ENCODE data around the gene TSPAN5. TPM values are rescaled to one million over a fixed set of nuclear protein-coding genes. Genes with fewer than 3 reads are reported as not detected.

TSPAN5 gene
- total and polyA plus RNA-seq, 2 of the 4 experiments (the other 2 are of a cell fraction): 64.8 to 79.6 TPM

GRCh38 chr4:98516441-98517217 lies 141.8 kb downstream of the TSPAN5 start (continued):
- TF ChIP-seq MAZ (IDR thresholded peaks at IDR 0.05; ENCODE audit: borderline replicate concordance, low read depth, low read length) (no peak), MAFK (IDR thresholded peaks at IDR 0.05; ENCODE audit: low read depth, low read length) (no peak)

GRCh38 chr4:98516042-98516440 lies 142.4 kb downstream of the TSPAN5 start:
- DNase-seq (peak; percentile 90), ATAC-seq (ENCODE audit: low read depth) (peak; percentile 65)
- Histone ChIP-seq H2AK5ac (ENCODE audit: low read depth, low read length) (peak overlapping the region; percentile 86), H3K4me2 (ENCODE audit: low read depth, low read length) (peak overlapping the region; percentile 35), H3K14ac (replicated peaks; ENCODE audit: low read depth, low read length) (peak overlapping the region; percentile 77), H2BK15ac (ENCODE audit: low read depth, low read length) (0 out of 3 replicates have a peak overlapping the region, but pooled peaks have one; percentile 95), H3K4me1 (ENCODE audit: control insufficient read depth, insufficient read depth, low read length) (peaks cover 46% of the 10 kb centered on the region), H3K27ac (ENCODE audit: insufficient read depth, low read length) (peak overlapping the region; percentile 76), H3K79me1 (ENCODE audit: low read depth in 1 of 2, low read length in 2 of 2) (peaks cover 47 to 77% of the 10 kb centered on the region in 2 experiments), H3K9me1 (ENCODE audit: insufficient read depth, low read length) (peaks cover 44% of the 10 kb centered on the region), H3K9ac (ENCODE audit: low read depth, low read length) (no peak overlapping the region), H2AK9ac (replicated peaks; ENCODE audit: low read depth, low read length, poor library complexity) (peak overlapping the region; percentile 44), H3K18ac (ENCODE audit: low read depth, low read length) (peak overlapping the region; percentile 84), H3K23ac (ENCODE audit: low read depth, low read length) (peak overlapping the region; percentile 85; the same call in 1 of the 2 replicates), H2BK5ac (ENCODE audit: low read depth, low read length, poor library complexity, severe bottlenecking) (peak overlapping the region; percentile 85), H2BK120ac (ENCODE audit: low read depth, low read length) (peak overlapping the region; percentile 82), H4K8ac (ENCODE audit: low read depth in 2 of 2, low read length in 2 of 2) (peak overlapping the region; percentile 45 to 59; a peak in 2 of 4 replicates), H2AFZ (replicated peaks; ENCODE audit: low read length, poor library complexity) (no peak overlapping the region), H4K20me1 (ENCODE audit: insufficient read depth, low read length) (peaks cover 10% of the 10 kb centered on the region; the same call in 1 of the 2 replicates), H4K91ac (ENCODE audit: insufficient read depth, low read depth, low read length) (peak overlapping the region; percentile 69), H2BK20ac (ENCODE audit: low read depth, low read length) (peak overlapping the region; percentile 66), H3K4me3 (ENCODE audit: insufficient read depth, low read depth, low read length) (no peak overlapping the region), H3K27me3 (ENCODE audit: control insufficient read depth, insufficient read depth, low read length) (no peaks in the 10 kb centered on the region), H4K5ac (ENCODE audit: low read depth, low read length) (peak overlapping the region; percentile 58), H3K36me3 (ENCODE audit: control insufficient read depth, insufficient read depth, low read length) (no peaks in the 10 kb centered on the region), H3K56ac (ENCODE audit: extremely low read depth, insufficient read depth, low read length) (peak overlapping the region; percentile 79; the same call in 1 of the 2 replicates), H3K9me3 (ENCODE audit: control insufficient read depth, insufficient read depth, low read length) (no peaks in the 10 kb centered on the region), H3K4ac (ENCODE audit: low read depth, low read length) (peak overlapping the region; percentile 94)
- peak; percentile 98 for TF ChIP-seq FOS (IDR thresholded peaks at IDR 0.05; ENCODE audit: low read depth, low read length)
- peak; percentile 43 for TF ChIP-seq RCOR1 (IDR thresholded peaks at IDR 0.05; ENCODE audit: insufficient replicate concordance, low read length)
- TF ChIP-seq MXI1 (IDR thresholded peaks at IDR 0.05; ENCODE audit: borderline replicate concordance, low read depth, low read length): no peak
- peak; percentile 76 for TF ChIP-seq CEBPB (IDR thresholded peaks at IDR 0.05; ENCODE audit: low read depth, low read length)
- peak; percentile 60; the same call in 1 of the 2 replicates for TF ChIP-seq BHLHE40 (IDR thresholded peaks at IDR 0.05; ENCODE audit: low read depth, low read length)
- TF ChIP-seq SMC3 (IDR thresholded peaks at IDR 0.05; ENCODE audit: low read depth, low read length): 0 out of 2 replicates have a peak, but pooled peaks have one; percentile 12
- peak; percentile 41; the same call in 1 of the 2 replicates for TF ChIP-seq NFE2L2 (IDR thresholded peaks at IDR 0.05; ENCODE audit: low read depth, low read length)
- no peak for TF ChIP-seq RFX5 (IDR thresholded peaks at IDR 0.05; ENCODE audit: low read depth, low read length)
- TF ChIP-seq POLR2A (IDR thresholded peaks at IDR 0.05; ENCODE audit: low read depth, low read length): no peak
- TF ChIP-seq RAD21 (IDR thresholded peaks at IDR 0.05; ENCODE audit: low read length): peak; percentile 7; the same call in 1 of the 2 replicates
- in situ Hi-C loops (cut with MboI; ENCODE audit: low sequenced_read_pairs) (no loop called here), intact Hi-C loops (cut with micrococcal nuclease) (loop anchor here (5.0 kb wide), 1 partner anchor 141 kb away; the partner anchor contains the start of gene TSPAN5), dilution Hi-C loops (cut with HindIII; ENCODE audit: low sequenced_read_pairs, unreplicated experiment) (no loop called here)
- no CpG with 5 or more reads among the region's 3 CpGs for WGBS, 2 experiments (ENCODE audit: extremely low coverage in 2 of 2, insufficient read length in 1 of 2)
- CTCF ChIA-PET: interaction anchor here (0.5 to 1.9 kb wide), 4 partner anchors 9 to 516 kb away, joined by 3 to 6 read pairs (median 3); no protein-coding TSS in a partner anchor
- BruUV-seq (replicated peaks): no TSS peak
- POLR2A ChIA-PET (ENCODE audit: unreplicated experiment): no interaction called here

All from IMR-90 (cell line).